Non-pigmented ciliary epithelial cell (primary cell): Measurements from ENCODE around the gene RRBP1.

ENCODE experiments used
- DNase-seq: peaks from one replicate; pipeline ENCODE4 v3.0.0-alpha.2; 2010; ENCODE audit warnings: low read depth

The RRBP1 gene

DNA sequence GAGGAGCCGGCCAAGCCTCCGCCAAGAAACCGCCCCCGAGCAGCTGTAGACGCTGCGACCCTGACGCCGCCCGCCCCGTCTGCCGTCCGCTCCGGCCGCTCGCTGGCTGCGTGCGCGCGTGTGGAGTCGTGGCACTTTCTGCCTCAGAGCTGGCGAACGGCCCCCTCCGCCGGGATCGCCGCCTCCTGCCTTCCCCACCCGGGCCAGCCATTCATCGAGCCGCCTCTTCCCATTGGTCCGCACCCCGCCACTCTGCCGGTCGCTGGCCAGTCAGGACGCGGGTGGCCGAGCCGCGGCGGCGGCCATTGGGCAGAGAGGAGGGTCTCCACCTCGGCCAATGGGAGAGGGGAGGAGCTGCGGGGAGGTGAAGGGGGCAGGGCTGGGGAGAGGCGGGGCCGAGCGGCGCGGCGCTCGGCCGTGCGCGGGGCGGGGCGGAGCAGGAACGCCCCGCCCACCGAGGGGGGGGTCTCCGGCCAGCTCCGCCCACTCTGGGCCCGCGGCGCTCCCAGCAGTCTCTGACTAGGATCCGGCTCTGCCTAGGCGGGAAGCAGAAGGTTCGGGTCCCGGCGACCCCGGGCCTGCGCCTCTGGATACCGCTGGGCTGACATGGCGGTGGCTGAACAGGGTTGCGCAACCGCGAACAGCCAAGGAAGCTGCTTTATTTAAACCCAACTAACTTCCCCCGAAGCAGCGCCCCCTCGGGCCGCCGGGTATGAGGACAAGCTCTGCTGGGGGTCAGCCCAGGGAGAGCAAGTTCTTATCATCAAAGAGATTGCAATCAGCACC is at the start of gene RRBP1:
TSS of gene RRBP1 (minus strand) at position 140 of the 786 bp plus-strand sequence. CDS start 21,735 bp downstream, outside the sequence.
- DNase-seq: peak; percentile 89

- DNase-seq: no peak
Measured at GRCh38 chr20:17731233-17731632, 49.2 kb upstream of the RRBP1 start.

- no peak for DNase-seq
Measured at GRCh38 chr20:17730071-17730470, 48.0 kb upstream of the RRBP1 start.

DNA sequence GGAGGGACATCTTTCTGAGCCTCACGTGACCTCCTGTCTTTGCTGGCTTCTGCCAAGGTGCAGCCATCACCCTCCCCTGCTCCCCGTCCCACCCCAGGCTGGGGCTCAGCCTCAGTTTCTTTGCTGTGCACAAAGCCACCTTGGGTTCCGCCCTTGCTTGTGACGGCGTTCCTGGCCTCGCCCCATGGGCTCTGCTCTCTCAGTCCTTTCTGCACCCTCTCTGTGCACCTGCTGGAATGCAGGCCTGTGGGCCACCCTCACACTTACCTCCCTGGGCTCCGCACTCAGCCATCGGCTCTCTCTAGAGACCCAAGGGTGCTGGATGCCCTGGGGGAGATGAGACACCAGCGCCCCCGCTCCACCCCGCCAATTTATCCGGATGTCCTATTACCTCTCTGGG is 46.0 kb upstream of the RRBP1 start:
- no peak for DNase-seq

- DNase-seq: no peak
Measured at GRCh38 chr20:17727351-17727750, 45.3 kb upstream of the RRBP1 start.

- DNase-seq: no peak
Measured at GRCh38 chr20:17726902-17727301, 44.9 kb upstream of the RRBP1 start.

DNA sequence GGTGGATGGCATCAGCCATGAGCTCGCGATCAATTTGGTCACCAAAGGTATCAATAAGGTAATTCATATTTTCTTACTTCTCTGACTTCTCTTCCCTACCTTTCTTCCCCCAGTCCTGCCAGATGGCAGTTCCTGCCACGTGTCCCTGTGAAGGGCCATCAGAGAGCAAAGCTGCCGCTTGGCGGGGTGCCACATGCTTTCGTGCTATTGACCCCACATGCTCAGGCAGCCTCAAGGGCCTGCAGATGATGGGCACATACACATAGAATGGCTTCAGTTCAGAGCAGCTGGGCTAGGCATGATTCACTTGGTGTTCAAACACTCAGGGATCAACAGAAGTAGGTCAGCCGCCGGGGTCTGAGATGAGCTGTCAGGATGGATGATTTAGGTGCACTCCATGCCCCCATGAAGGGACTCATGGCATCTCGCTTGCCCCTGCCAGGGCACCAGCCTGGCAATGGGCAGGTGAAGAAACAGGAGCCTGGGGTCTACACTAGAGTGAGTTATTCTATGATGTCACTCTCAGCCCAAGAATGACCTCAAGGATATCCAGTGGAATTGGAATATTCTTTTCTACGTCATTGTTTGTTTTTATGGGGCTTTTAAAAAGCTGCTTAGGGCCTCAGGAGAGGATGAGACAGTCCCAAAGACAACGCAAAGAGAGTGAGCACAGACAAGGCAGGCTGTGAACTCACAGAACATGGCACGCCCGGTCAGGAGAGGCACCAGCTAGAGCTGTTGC is 43.2 kb upstream of the RRBP1 start:
- no peak for DNase-seq

- DNase-seq: no peak
Measured at GRCh38 chr20:17723301-17723691, 41.3 kb upstream of the RRBP1 start.

DNA sequence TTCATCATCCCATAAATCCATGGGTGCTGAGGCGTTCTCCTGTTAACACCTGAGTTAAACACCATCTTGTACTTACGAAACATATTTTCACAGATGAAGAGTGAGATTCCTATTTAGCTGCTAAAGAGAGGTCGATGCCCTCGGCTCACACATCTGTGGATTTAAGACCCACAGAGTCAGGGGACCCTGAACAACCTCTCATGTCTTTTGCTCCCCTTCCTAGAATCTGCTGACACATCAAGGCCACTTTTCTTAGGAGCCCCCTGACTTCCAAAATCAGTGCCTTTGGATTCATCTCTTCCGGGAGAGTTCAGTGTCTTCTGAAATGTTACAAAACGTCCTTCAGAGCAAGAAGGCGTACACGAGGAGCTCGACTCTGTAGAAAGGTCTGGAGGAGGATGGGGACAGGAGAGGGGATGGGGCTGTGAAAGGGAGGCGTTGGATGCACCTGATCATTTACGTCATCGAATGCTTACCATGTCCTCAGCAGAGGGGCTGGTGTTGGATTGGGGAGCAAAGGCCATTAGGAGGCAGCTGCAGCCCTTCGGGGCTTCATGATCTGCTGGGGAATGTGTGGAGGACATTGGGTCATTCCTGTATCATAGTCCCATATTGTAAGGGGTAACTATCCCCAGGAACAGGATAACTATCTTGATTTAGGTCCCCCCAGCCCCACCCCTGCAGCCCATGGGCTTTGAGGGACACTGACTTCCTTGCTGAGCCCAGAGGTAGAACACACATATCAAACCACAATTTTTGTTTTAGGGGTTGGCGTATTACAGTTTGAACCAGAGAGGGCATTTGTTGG is 40.7 kb upstream of the RRBP1 start:
- DNase-seq: no peak

- no peak for DNase-seq
Measured at GRCh38 chr20:17721802-17722486, 39.9 kb upstream of the RRBP1 start.

DNA sequence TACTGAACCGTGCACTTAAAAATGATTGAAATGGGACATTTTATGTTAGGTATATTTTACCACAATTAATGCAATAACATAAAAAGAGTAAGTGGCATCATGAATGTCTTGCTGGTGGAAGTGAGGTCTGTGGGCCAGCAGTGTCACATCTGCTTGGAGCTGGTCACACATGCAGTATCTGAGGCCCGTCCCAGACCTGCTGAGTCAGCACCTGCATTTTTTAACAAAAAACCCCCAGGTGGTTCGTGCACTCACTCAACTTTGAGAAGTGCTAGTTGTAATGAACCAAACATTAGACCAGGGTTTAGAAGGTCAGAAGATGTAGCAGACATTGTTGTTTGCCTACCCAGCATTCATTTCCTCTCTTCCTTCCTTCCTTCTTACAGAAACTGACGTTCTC is 38.7 kb upstream of the RRBP1 start:
- DNase-seq: no peak

DNA sequence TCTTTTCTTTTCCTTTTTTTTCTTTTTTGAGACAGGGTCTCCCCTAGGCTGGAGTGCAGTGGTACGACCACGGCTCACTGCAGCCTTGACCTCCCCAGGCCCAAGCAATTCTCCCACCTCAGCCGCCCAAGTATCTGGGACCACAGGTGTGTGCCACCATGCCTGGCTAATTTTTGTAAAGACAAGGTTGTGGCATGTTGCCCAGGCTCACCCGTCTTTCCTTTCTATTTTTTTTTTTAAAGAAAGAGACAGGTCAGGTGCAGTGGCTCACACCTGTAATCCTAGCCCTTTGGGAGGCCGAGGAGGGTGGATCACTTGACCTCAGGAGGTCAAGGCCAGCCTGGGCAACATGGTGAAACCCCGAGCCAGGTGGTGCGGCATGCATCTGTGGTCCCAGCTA is 34.3 kb upstream of the RRBP1 start:
- no peak for DNase-seq

GRCh38 chr20:17715075-17715474 is 33.0 kb upstream of the RRBP1 start:
- DNase-seq: no peak

DNA sequence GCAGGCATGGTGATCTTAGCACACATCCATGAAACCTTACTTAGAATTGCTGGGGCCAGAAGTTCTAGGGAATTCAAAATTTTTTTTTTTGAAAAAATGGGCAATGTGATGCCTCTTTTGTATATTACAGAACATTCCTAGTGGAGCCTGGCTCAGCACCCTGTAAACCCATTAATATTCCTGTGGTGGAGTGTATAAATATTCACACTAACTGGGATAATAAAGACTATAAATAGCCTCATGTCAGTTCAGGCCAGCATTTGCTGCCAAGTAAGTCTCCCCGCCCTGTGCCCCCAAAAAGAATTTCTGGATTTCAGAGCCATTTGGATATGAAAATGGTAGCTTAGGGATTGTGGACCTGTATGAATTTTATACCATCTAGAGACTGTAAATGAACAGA is 32.6 kb upstream of the RRBP1 start:
- no peak for DNase-seq

- DNase-seq: no peak
Measured at GRCh38 chr20:17712708-17713107, 30.7 kb upstream of the RRBP1 start.

DNA sequence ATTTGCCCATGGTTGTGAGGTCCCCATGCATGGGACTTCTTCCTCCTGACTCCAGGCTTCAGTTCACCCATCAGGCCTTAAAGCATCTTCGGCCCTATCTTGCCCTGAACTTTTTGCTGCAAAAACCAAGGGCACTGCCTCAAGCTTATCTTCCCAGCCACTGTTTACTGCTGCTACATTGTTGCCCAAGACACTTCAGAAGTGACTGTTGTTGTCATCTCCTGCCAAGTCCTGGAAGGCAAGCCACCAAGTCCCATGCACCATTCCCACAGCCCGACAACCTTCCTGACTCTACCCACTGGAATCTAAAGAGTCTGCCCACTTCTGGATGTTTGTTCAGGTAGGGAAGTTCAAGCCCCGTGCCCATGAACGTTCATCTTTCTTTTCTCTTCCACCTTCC is 30.2 kb upstream of the RRBP1 start:
- DNase-seq: no peak

GRCh38 chr20:17711267-17711627 is 29.2 kb upstream of the RRBP1 start:
- no peak for DNase-seq

DNA sequence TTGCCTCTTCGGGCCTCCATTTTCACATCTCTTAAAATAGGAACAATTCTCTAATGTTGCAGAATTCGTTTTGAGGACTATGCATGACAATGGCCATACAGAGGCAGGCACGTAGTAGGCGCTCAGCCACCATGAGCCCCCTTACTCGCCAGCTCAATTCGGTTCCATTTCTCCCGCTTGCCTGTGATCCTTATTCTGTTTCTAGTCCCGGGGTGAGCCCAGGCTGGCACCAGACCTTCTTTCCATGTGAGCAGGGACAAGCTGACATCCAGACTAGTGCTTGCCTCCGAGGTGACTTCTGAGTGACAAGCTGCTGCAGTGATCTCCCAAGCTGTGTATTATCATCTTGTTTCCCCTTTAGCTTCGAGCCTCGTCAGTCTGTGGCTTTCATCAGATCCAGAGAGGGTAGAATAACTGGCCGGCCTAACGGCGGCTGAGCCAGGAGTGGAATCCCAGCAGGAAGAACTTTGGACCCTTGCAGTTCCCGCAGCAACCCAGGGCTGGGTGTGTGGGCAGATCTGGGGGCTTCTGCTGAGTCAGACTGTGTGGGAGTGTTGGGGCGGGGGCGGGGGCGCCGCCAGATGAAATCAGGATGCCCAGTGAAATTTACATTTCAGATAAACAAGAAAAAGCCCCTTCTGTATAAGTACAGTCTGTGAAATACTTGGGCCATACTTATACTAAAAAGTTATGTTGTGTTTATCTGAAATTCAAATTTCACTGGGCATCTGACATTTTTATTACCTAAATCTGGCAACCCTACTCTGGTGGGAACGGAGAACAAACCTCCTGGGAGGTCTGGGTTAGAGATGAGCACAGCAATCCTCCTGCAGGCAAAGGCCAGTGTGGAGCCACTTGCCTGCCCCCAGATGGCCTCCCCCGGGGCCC is 28.6 kb upstream of the RRBP1 start:
- no peak for DNase-seq

DNA sequence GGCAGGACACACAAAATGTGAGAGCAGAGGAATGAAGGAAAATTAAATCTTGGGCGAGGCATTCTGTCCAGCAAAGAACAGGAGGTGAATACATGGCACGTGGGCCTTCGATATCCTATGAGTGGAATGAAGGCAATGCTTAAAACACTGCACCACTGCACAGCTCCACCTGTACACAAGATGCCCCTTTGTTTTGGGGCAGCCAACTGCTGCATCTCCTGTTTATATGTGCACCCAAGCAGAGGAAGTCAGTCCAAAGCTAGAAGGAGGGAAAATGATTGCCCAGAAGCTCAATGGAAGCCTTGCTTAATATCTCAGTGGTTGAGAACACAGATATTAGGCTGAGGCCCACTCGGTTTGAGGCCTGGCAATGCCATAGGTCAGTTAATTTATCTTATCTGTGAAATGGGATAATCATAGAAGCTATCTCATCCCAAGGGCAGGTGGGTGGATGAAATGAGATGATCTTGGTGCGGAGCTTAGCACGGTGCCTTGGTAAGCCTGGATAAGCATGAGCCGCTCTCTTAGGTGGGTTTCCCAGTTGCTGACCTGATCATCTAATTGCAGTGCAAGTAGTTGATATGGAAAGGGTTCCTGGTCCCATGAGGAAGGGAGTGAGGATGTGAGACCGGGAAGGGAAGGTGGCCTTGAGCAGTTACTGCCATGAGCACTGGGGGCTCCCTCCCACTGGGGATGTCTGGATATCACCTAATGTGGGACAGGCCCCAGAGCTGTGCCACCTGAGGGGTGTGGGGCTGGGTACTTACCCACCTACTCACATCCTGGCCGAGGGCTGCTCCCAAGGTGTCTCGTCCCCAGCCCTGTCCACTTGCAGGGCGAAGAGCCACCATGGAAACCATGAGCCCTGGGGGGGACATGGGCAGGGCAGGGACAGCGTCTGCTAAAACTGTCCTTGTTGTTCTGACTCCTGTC is 27.6 kb upstream of the RRBP1 start:
- no peak for DNase-seq
